22Rv1 (cell line): ENCODE measurements around the gene LIM2.

Source experiments
- H3K27ac ChIP-seq: fragments of 450-650 bp; 2 replicates; pipeline ENCODE4 v1.5.1; 2017
- ZFX ChIP-seq: fragments of 450-650 bp; IDR thresholded peaks from 2 replicates; pipeline ENCODE4 v1.6.1; 2017; ENCODE audit warnings: antibody characterized with exemption, borderline replicate concordance
- TF ChIP-seq, protein P1 (sequence below): fragments of 450-650 bp; IDR thresholded peaks from 2 replicates; pipeline ENCODE4 v1.5.1; 2017; ENCODE audit warnings: mild to moderate bottlenecking

Gene LIM2

DNA sequence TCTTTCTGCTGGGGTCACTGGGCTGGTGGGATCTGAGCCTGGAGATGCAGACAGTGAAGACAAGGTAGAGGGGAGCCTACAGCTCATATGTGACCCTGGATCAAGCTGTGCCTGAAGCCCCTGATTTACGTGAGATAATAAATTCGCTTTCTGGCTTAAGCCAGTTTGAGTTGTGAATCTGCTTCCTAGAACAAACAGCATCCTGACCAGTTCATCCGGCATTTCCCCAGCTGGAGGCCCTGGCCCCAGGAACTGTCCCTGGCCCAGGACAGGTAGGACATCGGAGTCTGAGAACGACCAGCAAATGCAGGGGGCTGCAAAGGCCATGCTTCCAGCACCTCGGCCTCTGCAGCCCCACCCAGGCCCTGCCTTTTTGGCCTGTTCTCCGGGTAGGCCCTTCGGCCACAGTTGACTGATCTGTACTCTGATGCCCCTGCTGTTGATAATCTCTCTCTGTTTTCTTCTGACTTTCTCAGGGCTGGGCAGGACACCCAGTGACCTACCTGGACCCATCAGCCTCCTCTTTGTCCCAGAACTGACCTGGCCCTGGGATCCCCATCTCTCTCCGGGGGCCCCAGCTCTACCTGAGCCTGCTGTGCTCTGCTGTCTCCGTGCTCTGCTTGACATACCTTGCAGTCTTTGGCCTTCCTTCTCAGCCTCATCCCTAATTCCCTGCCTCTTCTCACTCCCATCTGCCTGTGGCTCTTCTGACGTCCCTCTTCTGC lies 36.3 kb downstream of the LIM2 start:
- TF ChIP-seq, protein P1, sequence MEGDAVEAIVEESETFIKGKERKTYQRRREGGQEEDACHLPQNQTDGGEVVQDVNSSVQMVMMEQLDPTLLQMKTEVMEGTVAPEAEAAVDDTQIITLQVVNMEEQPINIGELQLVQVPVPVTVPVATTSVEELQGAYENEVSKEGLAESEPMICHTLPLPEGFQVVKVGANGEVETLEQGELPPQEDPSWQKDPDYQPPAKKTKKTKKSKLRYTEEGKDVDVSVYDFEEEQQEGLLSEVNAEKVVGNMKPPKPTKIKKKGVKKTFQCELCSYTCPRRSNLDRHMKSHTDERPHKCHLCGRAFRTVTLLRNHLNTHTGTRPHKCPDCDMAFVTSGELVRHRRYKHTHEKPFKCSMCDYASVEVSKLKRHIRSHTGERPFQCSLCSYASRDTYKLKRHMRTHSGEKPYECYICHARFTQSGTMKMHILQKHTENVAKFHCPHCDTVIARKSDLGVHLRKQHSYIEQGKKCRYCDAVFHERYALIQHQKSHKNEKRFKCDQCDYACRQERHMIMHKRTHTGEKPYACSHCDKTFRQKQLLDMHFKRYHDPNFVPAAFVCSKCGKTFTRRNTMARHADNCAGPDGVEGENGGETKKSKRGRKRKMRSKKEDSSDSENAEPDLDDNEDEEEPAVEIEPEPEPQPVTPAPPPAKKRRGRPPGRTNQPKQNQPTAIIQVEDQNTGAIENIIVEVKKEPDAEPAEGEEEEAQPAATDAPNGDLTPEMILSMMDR, result no peak
- H3K27ac ChIP-seq, result no peak overlapping the region

DNA sequence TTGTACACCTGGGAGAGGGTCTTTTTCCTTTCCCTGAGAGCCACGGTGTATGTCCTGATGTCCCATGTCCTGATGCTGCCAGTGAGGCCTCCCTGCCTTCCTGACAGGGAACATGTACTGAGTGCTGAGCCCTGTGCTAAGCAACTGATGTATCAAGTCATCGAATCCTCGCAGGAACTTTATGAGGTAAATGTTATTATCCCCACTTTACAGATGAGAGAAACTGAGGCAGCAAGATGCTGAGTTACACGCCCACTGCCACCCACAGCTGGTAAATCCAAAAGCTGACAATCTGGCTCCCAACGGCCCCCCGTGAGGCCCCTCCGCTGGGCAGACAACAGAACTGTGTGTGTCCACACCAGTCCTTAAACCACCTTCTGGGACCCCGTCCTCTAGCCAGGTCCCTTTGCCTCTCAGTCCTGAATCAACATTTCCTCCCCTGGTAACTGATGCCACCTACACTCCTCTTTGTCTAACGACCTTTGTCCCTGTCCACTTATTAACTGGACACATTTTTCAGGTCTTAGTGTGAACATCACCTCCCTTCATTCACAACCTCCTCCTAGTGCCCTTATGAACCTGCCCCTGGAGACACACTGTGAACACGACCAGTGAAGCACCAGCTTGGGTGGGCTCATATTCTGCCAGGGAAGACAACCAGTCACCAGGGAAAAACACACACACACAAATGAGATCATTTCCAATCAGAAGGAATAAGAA lies 40.4 kb downstream of the LIM2 start:
- H3K27ac ChIP-seq, result no peak overlapping the region
- TF ChIP-seq ZFX, result no peak
- TF ChIP-seq, protein P1, result no peak

GRCh38 chr19:51346742-51347141 lies 41.0 kb downstream of the LIM2 start:
- H3K27ac ChIP-seq, result no peak overlapping the region
- TF ChIP-seq, protein P1, result peak; percentile 20; the same call in 1 of the 2 replicates
- no peak for TF ChIP-seq ZFX

GRCh38 chr19:51345076-51345620 lies 42.6 kb downstream of the LIM2 start:
- H3K27ac ChIP-seq, result no peak overlapping the region
- no peak for TF ChIP-seq ZFX
- TF ChIP-seq, protein P1, result no peak

DNA sequence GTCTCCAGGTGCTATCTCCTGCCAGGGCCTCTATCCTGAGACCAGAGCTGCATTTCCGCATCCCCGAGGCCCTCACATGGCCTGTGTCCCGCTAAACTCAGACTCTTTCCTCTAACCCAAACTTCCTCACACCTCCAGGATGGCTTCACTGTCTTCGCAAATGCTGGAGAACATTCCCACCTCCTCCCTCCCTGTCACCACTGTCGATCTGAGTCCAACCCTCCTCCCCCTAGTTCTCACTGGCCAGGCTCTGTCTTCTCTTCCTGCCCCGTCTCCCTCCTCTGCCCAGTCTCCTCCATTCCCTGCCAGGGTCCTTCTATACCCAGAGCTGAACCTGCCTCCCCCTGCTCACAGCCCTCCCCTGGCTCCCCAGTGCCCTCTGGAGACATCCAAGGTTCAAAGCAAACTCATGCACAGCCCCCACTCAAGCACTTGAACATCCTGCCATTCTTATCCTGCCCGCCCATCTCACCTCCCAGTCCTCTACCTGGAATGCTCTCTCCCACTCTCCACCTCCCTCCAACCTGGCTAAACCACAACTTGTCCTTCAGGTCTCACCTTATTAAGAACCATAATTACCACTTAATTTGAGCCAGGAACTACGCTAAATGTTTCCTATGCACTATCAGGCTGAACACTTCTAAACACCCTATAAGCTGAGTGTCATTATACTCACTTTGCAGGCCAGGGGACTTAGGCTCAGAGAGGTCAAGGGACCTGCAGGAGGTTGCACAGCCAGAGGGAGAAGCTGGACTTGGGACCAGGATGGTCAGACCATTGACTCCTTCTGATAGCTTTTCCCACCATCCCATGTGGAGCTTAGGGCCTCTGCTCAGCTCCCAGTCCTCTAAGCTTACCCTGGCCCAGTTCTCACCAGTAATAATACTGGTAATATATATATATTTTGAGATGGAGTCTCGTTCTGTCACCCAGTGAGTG lies 44.9 kb downstream of the LIM2 start:
- TF ChIP-seq, protein P1, result no peak
- no peak for TF ChIP-seq ZFX
- H3K27ac ChIP-seq, result peak overlapping the region; percentile 63

DNA sequence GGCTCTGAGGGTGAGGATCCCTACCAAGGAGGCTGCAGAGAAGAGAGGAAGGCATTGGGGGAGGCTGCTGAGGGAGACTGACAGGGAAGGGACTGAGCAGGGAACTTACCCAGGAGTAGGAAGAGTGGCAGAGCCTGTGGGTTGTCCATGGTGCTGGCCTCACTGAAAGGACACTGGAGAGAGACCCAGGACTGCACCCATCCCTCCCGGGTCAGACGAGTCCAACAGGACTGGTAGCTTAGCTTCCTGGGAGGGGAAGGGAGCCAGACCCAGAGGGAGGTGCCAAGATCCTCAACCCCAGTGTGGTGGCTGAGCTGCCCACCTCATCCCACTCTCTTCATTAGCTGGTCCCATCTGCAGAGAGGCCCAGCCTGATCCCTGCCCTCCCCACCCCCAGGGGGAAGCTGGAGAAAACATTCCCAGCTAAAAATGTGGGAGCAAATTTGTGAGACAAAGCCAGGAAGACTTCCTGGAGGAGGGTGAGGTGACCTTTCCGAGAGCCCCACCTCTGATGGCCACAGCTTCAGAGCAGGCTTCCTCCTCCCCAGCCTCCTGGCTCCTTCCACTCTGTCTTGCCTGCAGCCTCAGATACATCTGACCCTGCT lies 45.7 kb downstream of the LIM2 start, which contains the start of gene VSIG10L:
Gene VSIG10L (minus strand): TSS at position 164 of the 605 bp plus-strand sequence. CDS start 15 bp downstream, at position 149.
- peak within 1 kb of the TSS; percentile 63 for H3K27ac ChIP-seq
- TF ChIP-seq, protein P1, result no peak
